Right lobe of liver (tissue), 4 donors: ENCODE measurements around the gene OVCH1.

Experiments used
- POLR2A ChIP-seq: fragments of 450-650 bp; IDR thresholded peaks from one replicate; pipeline ENCODE4 v1.6.1; 2017; ENCODE audit warnings: antibody characterized with exemption, mild to moderate bottlenecking
- TF ChIP-seq, protein P1 (sequence below), 4 donors: fragments of 200-600 bp in 3 of 4; fragments of 450-650 bp in 1 of 4; IDR thresholded peaks; one replicate each; pipeline versions ENCODE4 v1.5.1 to v1.8.0; 2016 to 2022; ENCODE audit warnings: antibody characterized with exemption in 4 of 4, mild to moderate bottlenecking in 2 of 4
- donor health status: DM: no; HTN: no; CAD: no.
- donor health status: DM: no; HTN: no; CAD: no.
- donor health status: DM: no; HTN: yes; CAD: no.

DNA sequence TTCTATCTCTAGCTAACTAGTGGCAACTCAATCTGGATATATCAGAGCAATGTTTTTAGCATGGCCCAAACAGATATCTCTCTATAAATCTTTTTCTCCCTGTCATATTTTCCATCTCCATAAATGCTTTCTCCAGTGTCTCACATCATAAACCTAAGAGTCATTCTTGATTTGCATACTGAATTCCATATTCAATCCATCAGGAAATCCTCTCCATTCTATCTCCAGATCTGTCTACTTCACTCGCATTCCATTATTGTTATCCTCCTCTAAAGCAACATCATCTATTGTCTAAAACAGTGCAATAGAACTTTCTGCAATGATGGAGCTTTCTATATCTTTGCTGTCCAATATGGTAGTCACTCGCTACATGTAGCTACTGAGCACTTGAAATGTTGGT is 71.0 kb downstream of the OVCH1 start:
- TF ChIP-seq POLR2A: no peak
- TF ChIP-seq, protein P1, sequence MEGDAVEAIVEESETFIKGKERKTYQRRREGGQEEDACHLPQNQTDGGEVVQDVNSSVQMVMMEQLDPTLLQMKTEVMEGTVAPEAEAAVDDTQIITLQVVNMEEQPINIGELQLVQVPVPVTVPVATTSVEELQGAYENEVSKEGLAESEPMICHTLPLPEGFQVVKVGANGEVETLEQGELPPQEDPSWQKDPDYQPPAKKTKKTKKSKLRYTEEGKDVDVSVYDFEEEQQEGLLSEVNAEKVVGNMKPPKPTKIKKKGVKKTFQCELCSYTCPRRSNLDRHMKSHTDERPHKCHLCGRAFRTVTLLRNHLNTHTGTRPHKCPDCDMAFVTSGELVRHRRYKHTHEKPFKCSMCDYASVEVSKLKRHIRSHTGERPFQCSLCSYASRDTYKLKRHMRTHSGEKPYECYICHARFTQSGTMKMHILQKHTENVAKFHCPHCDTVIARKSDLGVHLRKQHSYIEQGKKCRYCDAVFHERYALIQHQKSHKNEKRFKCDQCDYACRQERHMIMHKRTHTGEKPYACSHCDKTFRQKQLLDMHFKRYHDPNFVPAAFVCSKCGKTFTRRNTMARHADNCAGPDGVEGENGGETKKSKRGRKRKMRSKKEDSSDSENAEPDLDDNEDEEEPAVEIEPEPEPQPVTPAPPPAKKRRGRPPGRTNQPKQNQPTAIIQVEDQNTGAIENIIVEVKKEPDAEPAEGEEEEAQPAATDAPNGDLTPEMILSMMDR (IDR thresholded peaks at IDR 0.05): no peak
